BLaER1 (cell line): ENCODE data around the gene STX5.

ENCODE experiments used
- H3K27ac ChIP-seq: shearing (Covaris generic); formaldehyde crosslinking; 2 replicates; pipeline ENCODE4 v1.8.1; 2022
- H3K27me3 ChIP-seq: shearing (Covaris generic); formaldehyde crosslinking; 2 replicates; pipeline ENCODE4 v1.8.1; 2022
- H3K36me3 ChIP-seq: shearing (Covaris generic); formaldehyde crosslinking; 2 replicates; pipeline ENCODE4 v1.8.1; 2022
- H3K4me1 ChIP-seq: shearing (Covaris generic); formaldehyde crosslinking; 2 replicates; pipeline ENCODE4 v1.8.1; 2022
- H3K4me2 ChIP-seq: shearing (Covaris generic); formaldehyde crosslinking; 2 replicates; pipeline ENCODE4 v1.8.1; 2022
- H3K4me3 ChIP-seq: shearing (Covaris generic); formaldehyde crosslinking; 2 replicates; pipeline ENCODE4 v1.8.1; 2022
- H3K9ac ChIP-seq: shearing (Covaris generic); formaldehyde crosslinking; 2 replicates; pipeline ENCODE4 v1.8.1; 2022
- H3K9me3 ChIP-seq: shearing (Covaris generic); formaldehyde crosslinking; 2 replicates; pipeline ENCODE4 v1.8.1; 2022
- H4K20me1 ChIP-seq: shearing (Covaris generic); formaldehyde crosslinking; 2 replicates; pipeline ENCODE4 v1.8.1; 2022
- Cebpa-rat ChIP-seq: shearing (Covaris generic); IDR thresholded peaks from 2 replicates; pipeline ENCODE4 v1.8.1; 2022

The STX5 gene

GRCh38 chr11:62788991-62789390 lies 42.9 kb downstream of the STX5 start:
- Histone ChIP-seq H3K27ac (no peak overlapping the region), H3K4me2 (peak overlapping the region; percentile 82), H4K20me1 (peaks cover 30% of the 10 kb centered on the region), H3K4me1 (peaks cover 51% of the 10 kb centered on the region), H3K27me3 (no peaks in the 10 kb centered on the region), H3K36me3 (peaks cover 48% of the 10 kb centered on the region), H3K9me3 (no peaks in the 10 kb centered on the region), H3K4me3 (no peak overlapping the region), H3K9ac (peak overlapping the region; percentile 97)
- no peak for TF ChIP-seq Cebpa-rat

- H3K4me1 ChIP-seq, result peaks cover 44% of the 10 kb centered on the region
- H3K9me3 ChIP-seq, result no peaks in the 10 kb centered on the region
- peak within 1 kb of the TSS; percentile 96 for H3K27ac ChIP-seq
- TF ChIP-seq Cebpa-rat, result no peak
- H3K4me3 ChIP-seq, result peak within 1 kb of the TSS; percentile 100
- H3K9ac ChIP-seq, result peak within 1 kb of the TSS; percentile 97
- peaks cover 27% of the 10 kb centered on the region for H4K20me1 ChIP-seq
- peaks cover 44% of the 10 kb centered on the region for H3K36me3 ChIP-seq
- H3K27me3 ChIP-seq, result no peaks in the 10 kb centered on the region
- H3K4me2 ChIP-seq, result peak within 1 kb of the TSS; percentile 82
Measured at GRCh38 chr11:62787005-62787759, 44.7 kb downstream of the STX5 start, which contains the start of gene TMEM179B. TMEM179B (plus strand) TSS chr11:62787402; CDS start chr11:62787432, 30 bp downstream.

- Histone ChIP-seq H3K9me3 (no peaks in the 10 kb centered on the region), H3K9ac (peak overlapping the region; percentile 97), H3K27ac (peak overlapping the region; percentile 96), H3K36me3 (peaks cover 48% of the 10 kb centered on the region), H3K27me3 (no peaks in the 10 kb centered on the region), H4K20me1 (peaks cover 26% of the 10 kb centered on the region), H3K4me3 (peak overlapping the region; percentile 100), H3K4me1 (peaks cover 42% of the 10 kb centered on the region), H3K4me2 (peak overlapping the region; percentile 82)
- TF ChIP-seq Cebpa-rat, result no peak
Measured at GRCh38 chr11:62786318-62787004, 45.4 kb downstream of the STX5 start.

- Histone ChIP-seq H3K9ac (no peak overlapping the region), H3K4me1 (peaks cover 8% of the 10 kb centered on the region), H3K27me3 (no peaks in the 10 kb centered on the region), H3K4me3 (no peak overlapping the region), H3K4me2 (no peak overlapping the region), H3K36me3 (peaks cover 55% of the 10 kb centered on the region), H3K27ac (no peak overlapping the region), H3K9me3 (no peaks in the 10 kb centered on the region), H4K20me1 (no peaks in the 10 kb centered on the region)
- no peak for TF ChIP-seq Cebpa-rat
Measured at GRCh38 chr11:62782753-62783152, 49.1 kb downstream of the STX5 start.

GRCh38 chr11:62778441-62778840 lies 53.4 kb downstream of the STX5 start:
- Histone ChIP-seq H4K20me1 (no peaks in the 10 kb centered on the region), H3K9ac (0 out of 2 replicates have a peak overlapping the region, but pooled peaks have one; percentile 24)
- TF ChIP-seq Cebpa-rat, result no peak

GRCh38 chr11:62777389-62777788 lies 54.5 kb downstream of the STX5 start:
- Histone ChIP-seq H3K36me3 (peaks cover 68% of the 10 kb centered on the region), H3K4me2 (0 out of 2 replicates have a peak overlapping the region, but pooled peaks have one; percentile 0), H3K9ac (peak overlapping the region; percentile 38; the same call in 1 of the 2 replicates), H4K20me1 (no peaks in the 10 kb centered on the region), H3K9me3 (no peaks in the 10 kb centered on the region), H3K4me1 (peaks cover 12% of the 10 kb centered on the region), H3K27me3 (no peaks in the 10 kb centered on the region), H3K27ac (0 out of 2 replicates have a peak overlapping the region, but pooled peaks have one; percentile 18), H3K4me3 (no peak overlapping the region)
- TF ChIP-seq Cebpa-rat, result no peak

More at GRCh38 chr11:62778441-62778840, 53.4 kb downstream of the STX5 start:
- Histone ChIP-seq H3K4me1 (peaks cover 5% of the 10 kb centered on the region; the same call in 1 of the 2 replicates), H3K4me2 (no peak overlapping the region), H3K27me3 (no peaks in the 10 kb centered on the region), H3K9me3 (no peaks in the 10 kb centered on the region), H3K36me3 (peaks cover 78% of the 10 kb centered on the region), H3K27ac (no peak overlapping the region), H3K4me3 (no peak overlapping the region)

- no peak overlapping the region for H3K27ac ChIP-seq
- no peaks in the 10 kb centered on the region for H3K9me3 ChIP-seq
- no peaks in the 10 kb centered on the region for H3K27me3 ChIP-seq
- H3K9ac ChIP-seq, result 0 out of 2 replicates have a peak overlapping the region, but pooled peaks have one; percentile 12
- no peak overlapping the region for H3K4me2 ChIP-seq
- H4K20me1 ChIP-seq, result no peaks in the 10 kb centered on the region
- no peak for TF ChIP-seq Cebpa-rat
- H3K4me1 ChIP-seq, result peaks cover 23% of the 10 kb centered on the region
- no peak overlapping the region for H3K4me3 ChIP-seq
- peaks cover 58% of the 10 kb centered on the region for H3K36me3 ChIP-seq
Measured at GRCh38 chr11:62775646-62776045, 56.2 kb downstream of the STX5 start.

- Histone ChIP-seq H3K36me3 (peaks cover 47% of the 10 kb centered on the region), H3K9me3 (no peaks in the 10 kb centered on the region), H3K27ac (no peak overlapping the region), H3K27me3 (no peaks in the 10 kb centered on the region), H3K4me2 (no peak overlapping the region), H4K20me1 (no peaks in the 10 kb centered on the region), H3K4me3 (no peak overlapping the region), H3K4me1 (peaks cover 35% of the 10 kb centered on the region), H3K9ac (no peak overlapping the region)
- no peak for TF ChIP-seq Cebpa-rat
Measured at GRCh38 chr11:62774407-62774806, 57.4 kb downstream of the STX5 start.

GRCh38 chr11:62771144-62772021 lies 60.5 kb downstream of the STX5 start, which contains the start of gene TAF6L:
TAF6L (plus strand) TSS chr11:62771396; CDS start chr11:62775784, 4,388 bp downstream.
- Histone ChIP-seq H3K4me1 (peaks cover 35% of the 10 kb centered on the region), H3K27me3 (no peaks in the 10 kb centered on the region), H3K9ac (peak within 1 kb of the TSS; percentile 80), H3K4me3 (peak within 1 kb of the TSS; percentile 74), H3K36me3 (peaks cover 41% of the 10 kb centered on the region), H3K27ac (peak within 1 kb of the TSS; percentile 78), H3K4me2 (peak within 1 kb of the TSS; percentile 99), H3K9me3 (no peaks in the 10 kb centered on the region), H4K20me1 (no peaks in the 10 kb centered on the region)
- TF ChIP-seq Cebpa-rat, result no peak
